Amniotic epithelial cell (primary cell): ENCODE results near the gene TMEM79.

Source experiments
- DNase-seq: peaks from one replicate; pipeline ENCODE4 v3.0.0-alpha.2; 2010; ENCODE audit warnings: low read depth

The TMEM79 gene

DNA sequence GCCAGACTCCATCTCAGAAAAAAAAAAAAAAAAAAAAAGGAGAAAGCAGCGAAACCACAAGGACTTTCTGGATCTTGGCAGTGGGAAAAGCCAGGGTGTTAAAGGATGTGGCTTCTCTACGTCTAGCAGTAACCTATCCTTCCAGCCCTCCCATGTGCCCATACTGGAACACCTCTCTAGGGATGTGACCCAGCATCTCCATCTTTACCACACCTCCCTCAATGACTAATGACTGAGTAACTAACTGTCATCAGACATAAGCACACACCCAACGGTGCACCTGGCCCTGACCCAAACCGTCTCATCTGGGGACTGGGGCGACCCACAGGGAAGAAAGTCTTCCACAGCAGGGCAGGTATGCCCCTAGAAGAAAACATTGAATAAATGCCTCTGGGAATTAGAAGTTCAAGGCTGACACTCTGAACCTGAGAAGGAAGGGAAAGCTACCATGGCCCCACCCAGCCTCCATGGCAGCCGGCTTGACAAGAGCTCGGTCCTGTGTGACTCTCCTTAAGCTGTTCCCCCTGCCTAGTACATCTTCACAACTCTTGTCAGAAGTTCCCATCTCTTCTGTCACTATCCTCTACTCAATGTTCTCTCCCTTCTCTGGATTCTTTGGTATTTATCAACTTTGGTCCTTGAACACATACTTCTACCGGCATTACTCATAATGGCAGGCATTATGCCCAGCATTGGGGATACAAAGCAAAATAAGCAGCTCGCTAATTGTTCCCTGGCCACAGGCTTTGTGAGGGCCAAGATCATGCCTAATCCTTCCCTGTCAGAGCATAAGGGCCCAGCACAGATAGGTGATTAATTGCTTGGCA lies 21.5 kb upstream of the TMEM79 start:
- peak; percentile 45 for DNase-seq

DNA sequence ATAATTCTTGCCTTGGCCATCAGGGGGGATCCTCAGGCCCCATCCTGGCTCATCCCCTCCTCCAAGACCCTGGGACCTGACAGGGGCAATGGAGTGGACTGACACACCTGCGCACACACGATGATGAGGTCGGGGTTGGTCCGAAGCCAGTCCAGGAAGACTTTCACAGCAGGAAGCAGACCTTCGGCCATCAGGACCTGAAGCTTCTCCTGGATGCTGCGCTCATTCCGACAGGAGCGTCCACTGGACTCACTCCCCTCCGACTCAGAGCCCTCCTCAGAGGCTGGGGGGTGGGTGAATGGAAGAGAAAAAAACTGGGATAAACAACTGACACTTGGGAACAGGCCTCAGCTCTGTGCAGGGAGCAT lies 20.9 kb upstream of the TMEM79 start:
- no peak for DNase-seq

DNA sequence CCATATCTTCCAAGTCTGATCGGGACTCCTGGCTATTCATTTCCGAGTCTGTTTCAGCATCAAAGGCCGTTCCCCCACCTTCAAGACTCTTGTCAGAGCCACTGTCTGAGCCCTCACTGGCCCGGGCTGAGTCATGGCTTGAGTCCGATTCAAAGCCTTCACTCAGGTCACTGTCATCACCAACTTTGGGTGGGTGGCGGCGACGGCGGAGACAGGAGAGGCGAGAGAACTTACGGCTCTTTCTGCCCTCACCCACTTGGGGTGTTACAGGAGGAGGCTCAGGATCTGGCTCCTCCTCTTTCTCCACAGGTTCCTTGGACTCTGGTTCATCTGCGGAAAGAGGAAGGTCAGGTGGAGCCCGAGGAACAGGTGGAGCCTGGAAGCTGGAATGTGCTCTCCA lies 18.1 kb upstream of the TMEM79 start:
- no peak for DNase-seq

DNA sequence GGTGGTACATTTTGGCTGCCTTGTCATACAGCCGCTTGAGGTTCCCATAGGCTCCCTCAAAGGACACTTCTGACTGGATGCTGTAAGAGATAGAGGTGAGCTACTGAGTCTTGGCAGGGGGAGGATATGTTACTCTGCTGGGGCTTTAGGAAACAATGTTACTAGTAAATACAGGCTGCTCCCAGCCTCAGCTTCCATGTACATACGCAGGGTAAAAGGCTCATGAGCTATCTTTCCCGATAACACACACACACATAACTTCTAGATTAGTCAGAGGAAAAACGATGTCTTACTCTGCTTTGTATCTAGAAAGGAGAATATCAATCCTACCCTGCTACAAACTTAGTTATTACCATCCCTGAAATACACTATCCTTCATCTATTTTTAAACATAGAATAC lies 15.8 kb upstream of the TMEM79 start:
- DNase-seq = peak; percentile 85

DNA sequence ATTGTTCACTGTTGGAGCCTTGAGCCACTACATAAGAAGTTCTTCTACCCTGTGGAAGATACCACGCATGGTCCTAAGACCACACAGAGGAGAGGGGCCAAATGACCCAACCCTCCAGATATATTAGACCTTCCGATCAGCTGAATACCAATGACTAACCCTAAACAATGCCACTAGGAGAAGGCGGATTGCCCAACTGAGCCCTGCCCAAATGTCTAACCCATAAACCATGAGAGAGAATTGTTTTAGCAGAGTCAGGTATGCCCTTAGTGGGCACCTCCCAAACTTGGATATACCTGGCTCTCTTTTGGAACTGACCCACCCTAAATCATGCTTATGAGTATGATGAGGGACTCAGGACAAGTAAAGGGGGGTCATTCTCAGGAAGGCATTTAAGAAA lies 13.8 kb upstream of the TMEM79 start:
- no peak for DNase-seq

DNA sequence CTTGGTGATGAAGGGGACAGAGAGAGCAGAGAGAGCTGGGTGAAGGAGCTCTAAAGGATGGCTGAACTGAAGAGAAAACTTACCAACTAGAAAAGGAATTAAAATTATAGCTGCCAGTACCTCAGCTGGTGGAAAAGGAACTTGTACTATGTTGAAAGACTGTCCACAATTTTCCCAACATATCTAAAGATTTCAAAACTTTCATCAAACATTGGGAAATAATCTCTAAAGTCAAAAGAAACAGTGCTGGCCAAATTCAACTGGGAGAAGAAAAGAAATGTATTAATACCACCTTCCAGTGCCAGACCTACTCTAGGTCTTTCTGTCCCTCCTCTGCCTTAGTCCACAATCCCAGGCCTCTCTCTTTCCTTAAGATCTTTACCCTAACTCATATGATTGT lies 7.6 kb upstream of the TMEM79 start:
- DNase-seq = peak; percentile 82

DNA sequence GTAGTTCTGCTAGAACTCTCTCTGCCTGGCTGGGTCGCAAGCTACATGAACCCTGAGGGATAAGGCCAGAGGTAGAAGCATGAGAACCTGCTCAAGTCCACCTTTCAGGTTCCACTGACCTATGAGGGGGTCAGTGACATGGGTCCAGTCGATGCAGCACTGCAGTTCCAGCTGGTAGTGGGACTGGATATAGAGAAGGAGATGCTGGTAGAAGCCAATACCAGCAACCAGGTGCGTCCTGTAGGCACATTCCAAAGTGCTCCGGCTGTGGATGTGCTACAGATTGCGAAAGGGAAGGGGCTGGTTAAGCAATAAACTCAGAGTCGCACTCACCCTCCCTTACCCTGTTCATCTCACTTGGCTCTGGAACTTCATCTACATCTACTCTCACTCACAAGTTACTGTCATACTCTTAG lies 7.2 kb upstream of the TMEM79 start:
- peak; percentile 80 for DNase-seq

DNA sequence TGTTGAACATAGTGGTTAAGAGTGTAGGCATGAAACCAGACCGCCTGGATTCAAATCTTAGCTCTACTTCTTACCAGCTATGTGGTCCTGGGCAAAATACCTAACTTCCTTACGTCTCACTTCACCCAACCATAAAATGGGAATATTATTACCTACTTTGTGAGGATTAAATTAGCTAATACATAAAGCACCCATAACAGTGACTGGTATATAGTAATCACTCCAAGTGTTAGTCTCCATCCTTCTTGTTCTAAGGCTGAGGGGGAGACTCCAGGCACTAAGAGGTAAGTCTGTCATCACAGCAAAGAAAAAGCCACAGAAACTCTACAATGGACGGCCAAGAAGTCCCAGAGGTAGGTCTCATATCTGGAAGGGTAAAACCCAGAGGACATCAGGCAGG lies 4.3 kb upstream of the TMEM79 start:
- no peak for DNase-seq

DNA sequence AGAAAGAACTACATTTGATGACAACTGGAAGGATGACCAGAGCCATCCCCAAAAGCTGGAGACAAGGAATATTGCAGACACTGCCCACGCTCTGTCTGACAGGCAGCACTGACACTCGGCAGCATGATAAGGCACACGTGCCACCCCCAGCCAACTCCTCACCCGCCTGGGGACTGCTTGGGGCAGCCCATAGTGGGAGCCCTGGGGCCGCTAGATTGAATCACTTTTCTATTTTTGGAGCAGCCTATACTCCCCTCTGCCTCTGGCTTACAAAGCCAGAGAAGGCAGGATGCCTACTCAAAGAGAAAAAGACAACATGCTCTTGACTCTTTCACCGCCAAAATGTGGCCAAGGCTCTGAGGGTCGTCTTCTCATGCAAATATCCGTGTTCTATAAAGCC lies 2.8 kb upstream of the TMEM79 start:
- DNase-seq = peak; percentile 31

DNA sequence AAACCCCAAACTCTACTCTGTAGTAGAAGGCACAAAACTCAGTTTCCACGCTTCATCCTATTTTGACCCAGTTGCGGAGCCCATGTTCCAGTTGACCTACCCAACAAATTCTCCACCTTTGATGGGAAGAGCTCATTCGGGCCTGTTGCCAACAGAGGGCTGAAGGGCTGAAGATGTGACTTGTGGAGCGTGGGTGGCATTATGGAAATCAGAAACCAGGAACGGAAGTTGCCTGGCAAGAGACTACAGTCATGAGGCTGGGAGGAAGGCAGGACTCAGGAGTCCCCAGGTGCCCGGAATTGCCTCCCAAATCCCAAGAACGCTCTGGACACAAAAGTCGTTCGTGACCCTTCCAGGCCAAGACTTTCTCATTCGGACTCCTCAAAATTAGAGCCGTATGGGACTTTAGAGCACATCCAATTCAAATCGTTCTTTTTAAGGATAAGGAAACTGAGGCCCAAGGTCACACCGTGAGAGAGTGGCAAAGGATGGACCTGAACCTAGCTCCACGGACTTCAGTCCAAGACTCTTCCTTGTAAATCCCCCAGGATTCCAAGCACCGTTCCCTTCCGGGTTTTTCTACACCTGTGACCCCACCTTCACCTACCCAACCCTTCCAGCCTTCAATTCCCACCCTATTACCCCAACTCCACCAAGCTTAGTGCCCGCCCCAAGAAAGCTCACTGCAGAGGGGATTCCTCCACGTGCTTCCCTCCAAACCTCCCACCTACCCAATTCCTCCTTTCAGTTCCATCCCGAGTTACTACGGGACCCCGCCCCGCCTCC lies 2.2 kb upstream of the TMEM79 start:
- no peak for DNase-seq

DNA sequence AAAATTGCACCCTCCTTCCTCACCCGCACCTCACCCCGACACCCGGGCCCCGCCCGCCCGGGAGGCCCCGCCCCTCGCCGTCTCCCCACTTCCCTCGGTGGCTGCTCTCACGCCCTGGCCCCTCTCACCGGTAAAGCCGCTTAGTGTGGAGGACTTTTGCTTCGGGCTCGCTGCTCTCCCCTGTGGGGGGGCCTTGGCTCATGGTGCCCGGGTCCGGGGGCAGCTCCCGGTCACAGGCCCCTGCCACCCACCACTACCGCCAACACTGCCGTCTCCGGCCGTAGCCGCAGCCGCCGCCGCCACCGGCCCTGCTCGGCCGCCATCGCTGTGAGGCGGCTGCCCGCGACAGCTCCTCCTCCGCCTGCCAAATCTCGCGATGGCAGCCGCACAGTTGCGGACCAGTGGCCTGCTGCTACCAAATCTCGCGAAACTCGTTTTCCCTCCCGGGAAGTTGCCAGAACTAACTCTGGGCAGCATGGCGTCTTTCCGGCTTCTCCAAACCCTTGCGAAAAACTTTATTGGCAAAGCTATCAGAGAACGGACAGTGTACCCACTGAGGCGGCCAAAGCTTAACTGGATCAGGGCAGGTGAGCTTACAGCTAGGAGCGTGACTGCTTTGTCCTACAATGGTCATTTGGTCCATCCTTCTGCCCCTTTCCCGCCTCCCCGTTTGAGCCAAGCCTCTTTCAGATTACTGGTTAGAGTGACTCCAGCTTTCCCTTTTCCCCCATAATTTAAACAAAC lies 1.5 kb upstream of the TMEM79 start, which contains the start of gene SMG5:
Gene SMG5 (minus strand): TSS at position 347 of the 744 bp plus-strand sequence. CDS start 145 bp downstream, at position 202.
- peak; percentile 99 for DNase-seq

DNA sequence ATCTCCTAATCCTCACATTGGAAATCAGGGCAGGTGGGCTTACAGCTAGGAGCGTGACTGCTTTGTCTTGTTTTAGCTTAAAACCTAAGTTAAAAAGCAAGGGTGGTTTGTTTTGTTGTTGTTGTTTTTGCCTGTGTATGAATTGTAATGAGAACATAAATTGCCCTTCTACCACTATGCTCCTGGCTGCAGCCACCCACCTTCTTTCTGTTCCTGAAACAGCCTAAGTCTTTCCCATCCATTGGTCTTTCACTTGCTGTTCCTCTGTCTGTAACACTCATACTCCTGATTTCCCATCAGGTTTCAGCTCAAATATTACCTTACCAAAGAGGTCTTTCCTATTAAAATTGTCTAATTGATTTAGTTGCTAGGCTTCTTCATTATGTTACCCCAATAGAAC lies 604 bp upstream of the TMEM79 start:
- no peak for DNase-seq

DNA sequence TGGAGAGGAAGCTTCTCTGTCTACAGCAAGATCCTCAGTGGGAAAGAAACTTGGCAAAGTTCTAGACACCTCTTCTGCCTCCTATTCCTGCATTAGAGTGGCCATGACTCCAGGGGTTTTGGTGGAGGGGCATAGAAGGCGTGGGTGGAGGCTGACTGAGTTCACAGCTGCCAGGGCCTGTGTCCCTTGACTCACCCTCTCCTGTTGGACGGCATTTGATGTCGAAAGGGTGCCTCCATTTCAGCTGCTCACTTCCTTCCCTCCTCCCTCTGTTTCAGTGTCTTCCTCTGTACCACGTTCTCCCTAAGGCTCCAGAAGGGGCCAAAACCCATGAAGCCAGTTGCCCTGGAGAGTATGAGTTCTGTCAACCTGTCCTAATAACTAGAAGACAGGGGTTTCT lies 632 bp downstream of the TMEM79 start:
- no peak for DNase-seq

DNA sequence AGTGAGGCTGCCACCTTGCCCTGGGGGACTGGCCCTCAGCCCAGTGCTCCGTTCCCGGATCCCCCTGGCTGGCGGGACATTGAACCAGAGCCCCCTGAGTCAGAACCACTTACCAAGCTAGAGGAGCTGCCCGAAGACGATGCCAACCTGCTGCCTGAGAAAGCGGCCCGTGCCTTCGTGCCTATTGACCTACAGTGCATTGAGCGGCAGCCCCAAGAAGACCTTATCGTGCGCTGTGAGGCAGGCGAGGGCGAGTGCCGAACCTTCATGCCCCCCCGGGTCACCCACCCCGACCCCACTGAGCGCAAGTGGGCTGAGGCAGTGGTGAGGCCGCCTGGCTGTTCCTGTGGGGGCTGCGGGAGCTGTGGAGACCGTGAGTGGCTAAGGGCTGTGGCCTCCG lies 1.3 kb downstream of the TMEM79 start:
- no peak for DNase-seq

DNA sequence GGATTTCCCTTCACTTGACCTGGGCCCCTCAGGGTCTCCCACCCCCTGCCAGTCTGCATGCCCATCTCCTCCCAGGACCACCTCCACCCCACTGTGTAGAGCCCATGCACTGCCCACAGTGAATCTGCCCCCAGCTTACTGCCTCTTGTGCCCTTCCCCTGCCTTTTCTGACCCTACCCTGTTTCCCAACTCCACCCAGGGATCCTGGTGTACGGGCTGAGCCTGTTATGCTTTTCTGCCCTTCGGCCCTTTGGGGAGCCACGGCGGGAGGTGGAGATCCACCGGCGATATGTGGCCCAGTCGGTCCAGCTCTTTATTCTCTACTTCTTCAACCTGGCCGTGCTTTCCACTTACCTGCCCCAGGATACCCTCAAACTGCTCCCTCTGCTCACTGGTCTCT lies 1.9 kb downstream of the TMEM79 start:
- DNase-seq = no peak

DNA sequence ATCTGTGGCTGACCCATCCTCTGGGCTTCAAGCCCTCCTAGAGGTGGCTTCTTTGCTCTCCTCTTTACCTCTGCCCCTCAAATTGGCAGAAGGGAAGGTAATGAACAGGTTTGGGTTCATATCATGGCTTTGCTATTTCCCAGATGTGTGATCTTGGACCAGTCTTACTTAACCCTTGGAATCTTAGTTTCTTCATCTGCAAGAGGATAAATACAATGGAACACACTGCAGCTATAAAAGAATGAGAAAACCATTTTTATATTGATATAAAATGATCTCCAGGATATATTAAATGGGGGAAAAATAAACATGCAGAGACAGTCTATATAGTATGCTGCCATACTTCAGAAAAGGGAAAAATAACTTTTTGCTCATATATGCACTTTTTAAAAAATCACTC lies 5.7 kb downstream of the TMEM79 start:
- no peak for DNase-seq

DNA sequence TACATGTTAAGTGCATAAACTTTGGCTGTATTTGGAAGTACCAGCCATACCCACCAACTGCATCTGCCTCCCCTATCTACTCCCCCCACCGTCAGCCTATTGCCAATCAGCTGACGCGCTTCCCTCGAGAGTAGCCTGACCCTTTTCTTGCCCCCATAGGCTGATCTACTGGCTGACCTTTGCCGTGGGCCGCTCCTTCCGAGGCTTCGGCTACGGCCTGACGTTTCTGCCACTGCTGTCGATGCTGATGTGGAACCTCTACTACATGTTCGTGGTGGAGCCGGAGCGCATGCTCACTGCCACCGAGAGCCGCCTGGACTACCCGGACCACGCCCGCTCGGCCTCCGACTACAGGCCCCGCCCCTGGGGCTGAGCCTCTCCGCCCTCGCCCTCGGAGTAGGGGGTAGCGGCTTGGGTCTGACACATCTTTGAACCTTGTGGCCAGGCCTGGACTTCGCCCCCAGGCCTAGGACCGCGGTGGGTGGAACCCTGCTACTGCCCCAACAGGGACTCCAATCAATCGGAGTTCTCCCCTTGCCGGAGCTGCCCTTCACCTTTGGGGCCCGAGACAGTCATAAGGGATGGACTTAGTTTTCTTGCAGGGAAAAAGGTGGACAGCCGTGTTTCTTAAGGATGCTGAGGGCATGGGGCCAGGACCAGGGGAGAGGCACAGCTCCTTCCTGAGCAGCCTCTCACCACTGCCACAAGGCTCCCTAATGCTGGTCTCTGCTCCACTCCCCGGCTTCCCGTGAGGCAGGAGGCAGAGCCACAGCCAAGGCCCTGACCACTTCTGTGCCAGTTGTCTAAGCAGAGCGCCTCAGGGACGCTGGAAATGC lies 7.3 kb downstream of the TMEM79 start:
- peak; percentile 83 for DNase-seq

DNA sequence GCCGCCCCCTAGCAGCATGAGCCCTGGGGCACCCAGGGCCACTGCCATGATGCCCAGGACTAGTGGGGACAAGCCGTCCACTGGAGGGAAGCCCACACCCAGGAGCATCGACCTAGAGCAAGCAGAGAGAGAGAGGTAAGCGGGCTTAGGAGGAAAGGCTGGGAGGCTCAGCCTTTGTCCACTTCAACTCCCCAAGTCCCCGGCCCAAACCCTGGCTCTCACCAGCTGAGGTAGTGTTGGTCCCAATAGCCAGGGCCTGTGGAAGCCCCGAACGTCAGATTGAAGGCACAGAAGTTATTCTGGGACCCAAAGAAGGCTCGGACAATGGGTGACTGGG lies 8.9 kb downstream of the TMEM79 start:
- no peak for DNase-seq

DNA sequence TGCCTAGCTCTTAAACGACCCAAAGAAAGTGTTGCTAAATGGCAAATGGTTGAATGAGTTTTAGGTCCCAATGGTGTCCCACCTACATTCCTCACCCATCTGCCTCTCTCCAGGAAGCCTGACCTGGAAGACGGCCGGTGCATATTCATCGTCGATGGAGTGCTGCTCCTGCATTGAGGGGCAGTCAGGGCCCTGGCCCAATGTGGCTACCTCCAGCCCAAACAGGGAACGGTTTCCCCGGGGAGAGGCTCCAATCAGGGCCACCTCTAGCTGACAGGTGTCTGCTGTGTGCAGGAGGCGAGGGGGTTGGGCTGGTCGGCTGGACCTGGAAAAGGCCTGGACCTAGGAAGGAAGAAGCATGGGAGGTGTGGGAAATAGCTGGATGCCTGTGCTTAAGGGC lies 9.8 kb downstream of the TMEM79 start:
- no peak for DNase-seq

DNA sequence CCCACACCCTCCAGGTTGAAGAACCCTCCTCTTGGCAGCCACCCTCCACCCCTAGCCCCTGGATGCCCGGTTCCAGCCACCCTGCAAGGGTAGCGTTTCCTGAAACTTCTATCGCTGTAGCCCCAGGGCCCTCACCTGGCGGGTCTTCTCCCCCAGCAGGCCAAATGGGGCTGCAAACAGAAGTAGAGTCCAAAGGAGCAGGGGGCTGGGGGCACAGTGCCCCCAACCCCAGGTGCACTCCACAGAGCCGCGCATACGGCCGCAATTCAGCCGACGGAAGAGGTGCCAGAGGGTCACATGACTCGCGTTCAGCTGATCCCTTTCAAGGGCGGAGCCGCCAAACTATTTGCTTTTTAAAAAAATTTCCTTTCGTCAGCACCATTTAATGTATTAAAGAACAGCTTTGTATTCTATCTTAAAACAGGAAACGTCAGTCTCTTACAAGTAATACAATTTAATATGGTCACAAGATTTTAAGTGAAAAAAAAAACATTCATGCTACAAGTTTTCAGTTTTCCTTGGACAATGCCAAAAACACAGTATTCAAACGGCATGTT lies 11.3 kb downstream of the TMEM79 start, which contains the start of gene GLMP:
Gene GLMP (minus strand): TSS at position 289 of the 557 bp plus-strand sequence. CDS start 34 bp downstream, at position 255.
- DNase-seq = peak; percentile 61

DNA sequence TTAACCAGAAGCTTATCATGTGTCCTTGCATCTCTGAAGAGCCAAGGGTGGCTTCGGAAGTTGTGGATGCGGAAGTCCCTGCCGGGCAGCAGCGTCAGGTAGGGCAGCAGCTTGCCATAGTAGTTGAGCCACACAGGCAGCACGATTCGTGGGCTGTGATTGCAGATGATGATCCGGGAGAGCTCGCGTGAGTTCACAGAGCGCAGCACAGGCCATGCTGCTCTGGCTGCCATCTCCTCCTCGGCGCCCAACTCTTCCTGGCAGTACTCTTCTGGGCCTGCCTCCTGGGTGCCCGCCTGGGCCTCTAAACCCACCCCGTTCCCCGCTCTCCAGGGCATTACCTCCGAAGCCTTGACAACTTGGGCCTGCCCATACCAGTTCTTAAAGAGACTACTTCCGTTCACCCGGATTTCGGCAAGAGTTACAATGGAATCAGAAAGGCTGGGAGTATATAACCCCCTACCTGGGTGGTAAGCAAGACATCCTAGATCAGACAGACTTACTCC lies 14.8 kb downstream of the TMEM79 start, which contains the start of gene VHLL:
Gene VHLL (minus strand): TSS at position 456 of the 506 bp plus-strand sequence. CDS start 118 bp downstream, at position 338.
- DNase-seq = no peak
